Ascending aorta (tissue), 2 donors: ENCODE data around the gene STARD4. TPM values are rescaled to one million over a fixed set of nuclear protein-coding genes. Genes with fewer than 3 reads are reported as not detected.

Source experiments
- DNase-seq, 2 donors: peaks; one replicate each; pipeline ENCODE4 v3.0.0-alpha.2; 2019; ENCODE audit warnings: low spot score in 2 of 2
- H3K27ac ChIP-seq, 2 donors: fragments of 200-600 bp; sonication (generic); one replicate each; pipeline ENCODE4 v1.5.1; 2016 to 2017; ENCODE audit warnings: mild to moderate bottlenecking in 1 of 2
- H3K27me3 ChIP-seq: fragments of 200-600 bp; sonication (generic); one replicate; pipeline ENCODE4 v1.5.1; 2017
- H3K36me3 ChIP-seq, 2 donors: fragments of 200-600 bp; sonication (generic); one replicate each; pipeline ENCODE4 v1.5.1; 2016
- H3K4me1 ChIP-seq, 2 donors: fragments of 200-600 bp; sonication (generic); one replicate each; pipeline ENCODE4 v1.5.1; 2016 to 2017; ENCODE audit warnings: mild to moderate bottlenecking in 1 of 2
- H3K4me3 ChIP-seq, 2 donors: fragments of 200-600 bp; sonication (generic); one replicate each; pipeline ENCODE4 v1.5.1; 2016 to 2017; ENCODE audit warnings: mild to moderate bottlenecking in 1 of 2
- H3K9me3 ChIP-seq, 2 donors: fragments of 200-600 bp; sonication (generic); one replicate each; pipeline ENCODE4 v1.5.1; 2016
- CTCF ChIP-seq, 3 experiments: fragments of 200-600 bp in 2 of 3; fragments of 450-650 bp in 1 of 3; sonication (generic) in 2 of 3; IDR thresholded peaks; one replicate each; pipeline ENCODE4 v1.5.1; 2016 to 2019; ENCODE audit warnings: antibody characterized with exemption in 3 of 3, mild to moderate bottlenecking in 1 of 3, moderate library complexity in 1 of 3
- intact Hi-C: fragments of 100-400 bp; cut with DNase I; formaldehyde crosslinking; loops from one replicate; pipeline ENCODE4 v1.15.1; 2023
- total RNA-seq: library from RNA; depleted of rRNA; stranded (reverse); fragments of >200 nt; gene quantifications from one replicate; pipeline ENCODE4 v1.1.0, GENCODE V29; 2016

Gene STARD4
- total RNA-seq, 1 donor from 2014 or later, result 1.5 TPM

GRCh38 chr5:111488353-111488752 lies 24.0 kb downstream of the STARD4 start:
- TF ChIP-seq CTCF (IDR thresholded peaks at IDR 0.05), result no peak
- Histone ChIP-seq H3K4me1 (no peaks in the 10 kb centered on the region), H3K4me3 (no peak overlapping the region), H3K27me3 (no peaks in the 10 kb centered on the region), H3K36me3 (no peaks in the 10 kb centered on the region), H3K27ac (no peak overlapping the region), H3K9me3 (no peaks in the 10 kb centered on the region)
- intact Hi-C loops, result no loop called here
- DNase-seq, result no peak

- intact Hi-C loops, result no loop called here
- no peak for TF ChIP-seq CTCF (IDR thresholded peaks at IDR 0.05)
- Histone ChIP-seq H3K36me3 (no peaks in the 10 kb centered on the region), H3K4me3 (no peak overlapping the region), H3K27ac (no peak overlapping the region), H3K9me3 (no peaks in the 10 kb centered on the region), H3K27me3 (no peaks in the 10 kb centered on the region), H3K4me1 (no peaks in the 10 kb centered on the region)
- no peak for DNase-seq
These were observed 25.4 kb downstream of the STARD4 start for GRCh38 chr5:111486926-111487325.

GRCh38 chr5:111486055-111486454 lies 26.3 kb downstream of the STARD4 start:
- H3K27me3 ChIP-seq, result no peaks in the 10 kb centered on the region
- H3K4me3 ChIP-seq, result no peak overlapping the region
- TF ChIP-seq CTCF (IDR thresholded peaks at IDR 0.05), result no peak
- no peaks in the 10 kb centered on the region for H3K36me3 ChIP-seq
- no peak overlapping the region for H3K27ac ChIP-seq
- H3K9me3 ChIP-seq, result no peaks in the 10 kb centered on the region
- no peaks in the 10 kb centered on the region for H3K4me1 ChIP-seq
- no peak for DNase-seq
- intact Hi-C loops, result no loop called here

- intact Hi-C loops, result no loop called here
- Histone ChIP-seq H3K4me1 (no peaks in the 10 kb centered on the region), H3K27ac (no peak overlapping the region), H3K36me3 (no peaks in the 10 kb centered on the region), H3K4me3 (no peak overlapping the region), H3K27me3 (no peaks in the 10 kb centered on the region), H3K9me3 (no peaks in the 10 kb centered on the region)
- TF ChIP-seq CTCF (IDR thresholded peaks at IDR 0.05), result no peak
- no peak for DNase-seq
These were observed 32.0 kb downstream of the STARD4 start for GRCh38 chr5:111480346-111480745.

- intact Hi-C loops, result no loop called here
- no peak overlapping the region for H3K4me3 ChIP-seq
- H3K4me1 ChIP-seq, result no peaks in the 10 kb centered on the region
- H3K36me3 ChIP-seq, result no peaks in the 10 kb centered on the region
- H3K27me3 ChIP-seq, result no peaks in the 10 kb centered on the region
- TF ChIP-seq CTCF (IDR thresholded peaks at IDR 0.05), result no peak
- DNase-seq, result no peak
- H3K27ac ChIP-seq, result no peak overlapping the region
- no peaks in the 10 kb centered on the region for H3K9me3 ChIP-seq
These were observed 33.4 kb downstream of the STARD4 start for GRCh38 chr5:111478898-111479297.

- H3K4me3 ChIP-seq, result no peak overlapping the region
- no peak for TF ChIP-seq CTCF (IDR thresholded peaks at IDR 0.05)
- no peak for DNase-seq
- no peak overlapping the region for H3K27ac ChIP-seq
- H3K4me1 ChIP-seq, result no peaks in the 10 kb centered on the region
- H3K36me3 ChIP-seq, result no peaks in the 10 kb centered on the region
- no peaks in the 10 kb centered on the region for H3K9me3 ChIP-seq
- intact Hi-C loops, result no loop called here
- H3K27me3 ChIP-seq, result no peaks in the 10 kb centered on the region
These were observed 34.1 kb downstream of the STARD4 start for GRCh38 chr5:111478266-111478665.
